HG03575 (cell line): ENCODE data around the gene CBR1.
A peak's percentile ranks its signal among the peaks of the same experiment; 100 is the strongest.
"Not testable (repeated sequence)": the region's sequence is repeated elsewhere in the genome, so short reads cannot be mapped to it uniquely, and the experiment has no call there.

Experiments
- ATAC-seq: cut with Tn5 transposase; IDR thresholded peaks from one replicate; pipeline ENCODE4 v1.9.1; 2021; ENCODE audit not compliant: unreplicated experiment, insufficient number of reproducible peaks, low FRiP score; ENCODE audit errors: extremely low read depth

The CBR1 gene

DNA sequence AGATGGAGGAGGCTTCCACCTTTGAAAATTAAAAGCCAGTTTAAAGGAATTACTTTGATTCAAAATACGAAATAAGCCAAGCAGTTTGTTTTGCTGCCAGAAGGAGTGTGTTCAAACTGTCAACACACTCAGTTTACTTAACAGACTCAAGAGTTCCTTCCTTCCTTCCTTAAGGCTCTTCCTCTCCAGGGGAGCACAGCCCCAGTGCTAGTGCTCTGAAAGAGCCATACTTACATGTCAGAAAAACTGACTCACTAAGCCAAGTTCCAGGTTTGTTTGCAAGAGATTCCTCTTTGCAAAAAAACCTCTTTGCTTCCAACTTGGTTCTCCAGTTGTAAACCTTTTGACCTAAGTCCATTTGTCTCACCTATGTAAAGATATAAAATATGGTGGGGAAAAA, 23.8 kb upstream of the CBR1 start:
- ATAC-seq, result no peak

DNA sequence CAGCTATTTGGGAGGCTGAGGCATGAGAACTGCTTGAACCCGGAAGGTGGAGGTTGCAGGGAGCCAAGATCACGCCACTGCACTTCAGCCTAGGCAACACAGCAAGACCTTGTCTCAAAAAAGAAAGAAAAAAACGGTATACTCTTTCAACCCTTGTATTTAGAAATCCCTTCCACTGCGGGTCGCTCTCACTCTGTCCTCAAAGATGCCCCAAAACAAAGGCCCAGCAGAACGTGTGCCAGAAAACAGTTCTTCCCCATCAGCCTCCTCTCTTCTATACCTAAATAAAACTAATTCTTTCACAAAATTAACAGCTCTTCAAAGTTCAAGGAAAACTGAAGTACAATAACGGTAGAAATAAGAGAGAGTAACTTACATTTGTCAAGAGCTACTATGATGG, 22.7 kb upstream of the CBR1 start:
- no peak for ATAC-seq

DNA sequence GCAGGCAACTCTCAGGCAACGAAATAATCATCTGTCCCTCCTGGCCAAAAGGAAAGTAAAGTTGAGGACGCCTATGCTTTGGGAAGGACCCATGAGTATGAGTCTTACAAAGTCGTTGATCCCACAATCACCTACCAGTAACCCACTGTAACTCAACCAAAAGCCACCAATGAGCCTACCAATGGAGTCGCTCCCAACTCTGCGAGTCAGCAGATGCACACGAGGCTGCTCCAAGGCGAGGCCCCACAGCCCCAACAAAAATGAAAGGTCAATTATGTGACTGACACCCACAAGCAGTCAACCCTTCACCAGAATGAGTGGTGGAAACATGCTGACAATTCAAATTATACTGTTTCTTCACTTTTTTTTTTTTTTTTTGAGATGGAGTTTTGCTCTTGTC, 21.5 kb upstream of the CBR1 start:
- no peak for ATAC-seq

DNA sequence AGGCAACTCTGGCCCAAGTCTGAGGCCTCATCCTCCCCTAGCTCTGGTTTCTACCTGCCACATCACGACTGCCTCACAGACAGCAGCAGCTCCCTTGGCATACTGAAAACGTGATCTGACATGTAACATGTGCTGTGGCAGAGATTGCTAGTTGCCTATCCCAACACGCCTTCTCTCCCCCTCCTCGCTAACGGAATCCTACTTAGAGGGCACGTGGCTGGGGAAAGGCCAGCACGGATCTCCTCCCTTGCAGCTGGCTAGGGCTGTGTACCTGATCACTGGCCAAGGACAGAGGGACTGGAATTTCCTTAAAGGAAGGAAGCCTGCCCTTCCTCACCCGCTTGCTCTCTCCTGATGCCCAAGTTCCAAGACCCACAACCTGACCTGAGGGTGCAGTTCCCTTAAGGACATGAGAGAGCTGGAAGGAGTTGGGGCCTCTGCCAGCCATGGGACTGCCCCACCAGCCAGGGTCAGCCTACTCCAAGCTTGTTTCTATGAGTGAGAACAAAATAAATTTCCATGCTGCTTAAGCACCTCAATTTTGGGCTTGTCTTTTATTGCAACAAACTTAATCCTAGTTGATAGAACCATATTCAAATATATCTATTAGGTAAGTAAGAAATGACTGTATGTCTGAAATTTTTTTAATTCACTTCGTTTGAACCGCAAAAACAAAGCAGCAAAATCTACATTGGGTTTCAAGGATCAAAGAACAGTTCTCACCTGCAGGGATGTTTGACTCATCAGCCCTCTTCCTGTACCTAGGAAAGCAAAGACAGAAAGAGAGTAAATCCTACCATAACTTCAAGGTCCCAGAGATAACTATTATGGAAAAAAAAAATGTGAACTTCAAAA, 16.7 kb upstream of the CBR1 start:
- ATAC-seq, result no peak

DNA sequence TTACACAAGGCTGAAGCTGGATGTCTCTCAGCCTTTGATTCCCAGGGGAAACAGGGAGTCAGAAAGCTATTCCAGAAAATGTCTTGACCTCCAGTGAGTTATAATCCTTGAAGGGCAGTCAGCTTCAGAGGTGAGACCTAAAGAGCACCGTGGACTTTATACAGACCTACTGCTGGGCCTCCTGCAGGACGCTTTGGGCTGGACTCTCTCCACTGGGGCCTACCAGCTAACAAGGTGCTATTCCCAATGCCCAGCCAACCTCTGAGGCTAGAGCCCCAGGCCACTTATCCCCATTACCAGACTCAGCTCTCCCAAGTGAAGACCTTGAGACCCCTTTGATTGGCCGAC, 16.1 kb upstream of the CBR1 start:
- ATAC-seq, result no peak

DNA sequence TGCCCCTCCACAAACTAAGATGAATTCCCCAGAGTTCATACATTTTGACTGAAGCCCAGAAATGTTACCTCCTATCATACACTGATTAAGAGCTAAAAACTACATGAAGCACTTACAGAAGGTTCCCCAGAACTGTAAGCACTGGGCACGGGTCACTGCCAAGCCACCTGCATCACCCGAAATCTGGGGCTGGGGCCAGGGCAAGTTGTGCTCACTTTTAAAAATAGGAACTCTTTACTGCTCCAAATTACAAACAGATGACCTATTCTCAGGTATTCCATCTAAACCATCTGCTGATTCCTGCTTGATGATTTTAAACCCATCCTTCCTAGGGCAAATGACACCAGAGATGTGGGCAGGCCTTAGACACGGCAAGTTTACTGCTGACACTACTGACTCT, 14.3 kb upstream of the CBR1 start:
- ATAC-seq, result no peak

DNA sequence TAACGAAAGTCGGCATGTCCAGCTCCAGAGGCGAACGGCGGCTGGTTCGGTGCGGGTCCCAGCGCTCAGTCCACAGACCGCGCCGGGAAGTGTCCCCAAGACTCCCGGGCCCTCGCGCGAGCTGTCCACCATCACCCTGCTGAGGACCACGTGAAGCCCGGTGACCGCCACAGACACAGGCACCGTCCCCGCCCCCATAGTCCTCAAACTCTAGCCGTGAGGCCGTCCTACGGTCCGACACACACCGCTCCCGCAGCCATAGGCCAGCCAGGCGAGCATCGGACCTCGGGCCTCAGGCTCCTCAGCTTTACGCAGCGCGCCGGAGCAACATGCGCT, 10.0 kb upstream of the CBR1 start:
- ATAC-seq, result peak; percentile 14

DNA sequence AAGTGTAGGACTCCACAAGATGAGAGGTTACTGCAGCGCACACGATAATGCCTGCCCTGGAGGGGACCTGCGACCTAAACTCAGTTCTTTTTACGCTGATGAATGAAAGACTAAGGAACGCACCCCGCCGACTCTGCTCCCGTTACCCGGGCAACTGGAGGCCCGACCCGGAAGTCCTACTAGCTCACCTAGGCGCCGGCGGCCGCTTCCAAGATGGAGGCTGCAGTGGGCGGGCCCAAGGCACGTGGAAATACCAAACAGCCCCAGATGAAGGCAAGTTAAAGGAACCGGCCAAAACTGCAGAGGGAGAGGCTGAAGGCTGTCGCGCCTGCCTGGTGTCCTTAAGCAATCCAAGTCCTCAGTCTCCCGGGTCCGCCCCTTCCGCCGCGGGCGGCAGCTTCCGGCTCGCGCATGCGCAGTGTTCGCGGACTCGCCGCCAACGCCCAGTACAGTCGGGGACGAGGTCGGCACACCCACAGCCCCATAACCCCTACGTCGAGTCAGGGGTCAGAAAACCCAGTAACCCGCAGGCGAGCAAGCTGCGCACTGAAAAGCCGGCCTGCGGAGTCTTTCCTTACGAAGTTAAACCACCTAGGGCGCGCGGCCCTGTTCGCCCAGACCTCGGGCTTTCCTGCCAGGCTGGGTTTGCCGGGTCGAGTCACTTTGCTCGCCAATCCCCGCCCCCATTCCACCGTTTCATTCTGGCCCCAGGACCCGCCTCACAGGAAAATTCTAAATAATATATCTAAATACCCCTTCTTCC, 9.5 kb upstream of the CBR1 start, which contains the start of gene SETD4:
TSS of gene SETD4 (minus strand) at position 368 of the 763 bp plus-strand sequence. CDS start 1,638 bp downstream, outside the sequence.
- peak; percentile 55 for ATAC-seq

DNA sequence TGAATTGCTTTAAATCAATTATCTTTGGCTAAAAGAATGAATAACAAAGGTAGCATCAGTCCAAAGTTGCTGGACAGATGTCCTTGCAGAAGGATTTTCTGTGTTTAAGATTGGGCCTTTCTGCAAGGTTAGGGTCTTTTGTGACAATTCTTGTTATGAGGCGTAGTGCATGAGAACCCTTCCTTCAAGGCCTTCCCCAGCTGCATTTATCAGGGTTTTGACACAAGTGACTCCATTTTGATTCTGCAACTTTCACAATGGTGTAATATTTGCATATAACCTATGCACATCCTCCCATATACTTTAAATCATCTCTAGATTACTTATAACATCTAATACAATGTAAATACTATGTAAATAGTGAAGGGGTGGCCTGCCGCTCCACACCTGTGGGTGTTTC, 8.4 kb upstream of the CBR1 start:
- ATAC-seq, result no peak

DNA sequence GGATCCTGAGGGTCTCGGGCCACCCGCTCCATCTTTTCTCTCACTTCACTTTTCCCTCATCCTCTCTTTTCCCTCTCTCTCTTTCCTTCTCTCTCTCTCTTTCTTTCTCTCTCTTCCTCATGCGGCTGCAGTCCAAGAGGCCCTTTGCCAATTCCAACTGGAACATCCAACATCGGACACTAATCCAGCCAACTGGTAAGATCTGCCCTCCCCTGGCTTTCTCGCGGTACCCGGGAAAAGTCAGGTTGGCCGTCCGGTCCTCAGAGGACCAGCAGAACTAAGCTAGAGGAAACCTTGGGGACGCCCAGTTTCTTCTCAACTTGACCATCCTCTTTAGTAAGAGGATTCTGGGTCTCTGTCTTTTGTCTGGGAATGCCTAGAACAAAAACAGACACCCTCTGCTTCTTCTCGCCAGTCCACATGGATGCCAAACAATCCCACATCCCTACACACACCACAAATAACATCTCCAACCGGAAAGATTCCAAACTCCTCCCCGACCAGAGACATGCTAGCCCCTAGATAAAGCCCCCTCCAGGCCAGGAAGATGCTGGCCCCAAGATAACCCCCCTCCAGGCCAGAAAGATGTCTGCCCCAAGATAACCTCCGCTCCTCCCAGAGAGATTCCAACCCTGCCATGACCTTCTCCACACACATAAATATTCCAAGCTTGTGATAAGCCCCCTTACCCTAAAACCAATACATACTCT, 6.3 kb upstream of the CBR1 start:
- ATAC-seq, result no peak

DNA sequence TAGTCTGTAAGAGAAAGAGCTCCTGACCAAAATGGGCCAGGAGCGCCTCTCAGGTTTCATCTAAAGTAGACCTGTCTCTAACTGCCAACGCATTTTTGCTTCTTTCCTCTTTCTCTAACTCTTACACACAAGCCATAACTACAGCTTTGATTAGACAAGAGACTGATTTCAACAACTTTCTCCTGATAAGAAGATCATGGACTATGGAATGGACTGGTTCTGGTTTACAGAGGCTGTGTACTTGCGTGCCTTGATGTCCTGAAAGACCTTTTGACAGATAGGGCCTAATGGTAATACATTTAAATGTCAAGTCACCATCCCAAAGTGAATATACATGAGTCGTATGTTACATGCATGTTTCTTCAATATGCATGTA, 5.8 kb upstream of the CBR1 start:
- ATAC-seq, result no peak

DNA sequence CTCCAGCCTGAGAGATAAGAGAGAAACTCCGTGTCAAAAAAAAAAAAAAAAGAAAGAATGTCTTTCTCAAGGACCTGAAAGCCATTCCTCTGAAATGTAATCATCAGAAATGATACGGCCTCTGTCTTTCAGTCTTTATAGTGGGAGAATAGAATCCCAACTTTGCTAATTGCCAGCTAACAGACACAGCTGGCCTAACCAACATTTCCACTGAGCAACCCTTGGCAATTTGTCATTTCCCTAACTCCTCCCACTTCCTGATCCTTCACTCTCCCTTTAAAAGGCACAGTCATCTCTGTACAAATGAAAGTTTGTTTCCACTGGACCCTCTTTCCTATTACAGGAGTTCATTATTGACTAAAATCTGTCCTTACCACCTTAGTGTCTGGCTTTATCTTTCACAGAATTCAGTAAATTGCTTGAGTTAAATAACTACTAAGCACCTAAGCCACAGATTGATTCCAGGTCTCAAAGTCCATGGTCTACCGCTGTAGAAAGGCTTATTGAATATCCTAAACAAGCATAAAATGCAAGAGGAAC, 4.3 kb upstream of the CBR1 start:
- ATAC-seq, result no peak

DNA sequence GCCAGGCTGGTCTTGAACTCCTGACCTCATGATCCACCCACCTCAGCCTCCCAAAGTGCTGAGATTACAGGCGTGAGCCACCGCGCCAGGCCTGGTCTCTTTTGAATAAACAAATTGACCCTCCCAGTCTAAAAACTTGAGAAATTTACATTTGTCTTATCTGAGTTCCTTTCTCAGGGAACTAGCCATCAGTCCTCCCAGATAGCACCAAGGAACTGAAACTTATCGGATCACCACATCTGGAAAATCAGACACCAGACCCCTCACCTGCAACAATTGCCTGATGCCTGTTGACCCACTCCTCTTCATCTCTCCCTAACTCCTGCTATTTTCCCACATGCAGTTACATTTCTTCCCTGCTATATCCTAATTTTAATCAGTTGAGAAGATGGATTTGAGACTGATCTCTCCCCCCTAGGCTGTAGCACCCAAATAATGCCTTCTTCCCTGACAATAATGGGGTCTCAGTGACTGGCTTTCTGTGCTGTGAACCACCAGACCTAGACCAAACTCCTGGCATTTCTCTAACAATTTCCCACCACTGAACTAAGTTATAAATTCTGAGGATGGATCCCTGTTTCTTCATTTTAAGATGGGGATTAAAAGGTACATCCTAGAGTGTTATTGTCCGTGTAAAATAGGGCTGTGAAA, 951 bp upstream of the CBR1 start:
- no peak for ATAC-seq

DNA sequence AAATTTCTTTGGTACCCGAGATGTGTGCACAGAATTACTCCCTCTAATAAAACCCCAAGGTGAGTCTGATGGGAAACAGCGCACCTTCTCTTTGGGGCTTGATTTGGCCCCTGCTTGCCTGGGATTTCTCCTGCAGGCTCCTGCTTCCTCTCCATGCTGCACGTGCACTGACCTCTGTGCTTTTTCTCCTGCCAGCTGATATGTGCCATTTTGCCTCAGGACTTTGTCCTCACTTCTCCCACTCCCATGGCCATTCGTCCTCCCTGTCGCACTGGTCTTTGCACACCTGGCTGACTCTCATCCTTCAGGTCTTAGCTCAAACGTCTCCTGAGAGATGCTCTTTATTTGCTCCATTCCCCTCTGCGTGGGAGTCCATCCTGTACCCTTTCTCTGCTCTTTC, 1.2 kb downstream of the CBR1 start:
- no peak for ATAC-seq

DNA sequence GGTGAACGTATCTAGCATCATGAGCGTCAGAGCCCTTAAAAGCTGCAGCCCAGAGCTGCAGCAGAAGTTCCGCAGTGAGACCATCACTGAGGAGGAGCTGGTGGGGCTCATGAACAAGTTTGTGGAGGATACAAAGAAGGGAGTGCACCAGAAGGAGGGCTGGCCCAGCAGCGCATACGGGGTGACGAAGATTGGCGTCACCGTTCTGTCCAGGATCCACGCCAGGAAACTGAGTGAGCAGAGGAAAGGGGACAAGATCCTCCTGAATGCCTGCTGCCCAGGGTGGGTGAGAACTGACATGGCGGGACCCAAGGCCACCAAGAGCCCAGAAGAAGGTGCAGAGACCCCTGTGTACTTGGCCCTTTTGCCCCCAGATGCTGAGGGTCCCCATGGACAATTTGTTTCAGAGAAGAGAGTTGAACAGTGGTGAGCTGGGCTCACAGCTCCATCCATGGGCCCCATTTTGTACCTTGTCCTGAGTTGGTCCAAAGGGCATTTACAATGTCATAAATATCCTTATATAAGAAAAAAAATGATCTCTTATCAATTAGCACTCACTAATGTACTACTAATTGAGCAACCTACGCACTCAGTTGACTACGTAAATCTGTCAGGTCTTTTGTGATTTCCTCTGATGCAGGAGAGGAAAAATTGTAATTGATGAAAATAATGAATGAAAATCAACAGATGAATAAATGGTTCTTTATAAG, 2.8 kb downstream of the CBR1 start:
- no peak for ATAC-seq

DNA sequence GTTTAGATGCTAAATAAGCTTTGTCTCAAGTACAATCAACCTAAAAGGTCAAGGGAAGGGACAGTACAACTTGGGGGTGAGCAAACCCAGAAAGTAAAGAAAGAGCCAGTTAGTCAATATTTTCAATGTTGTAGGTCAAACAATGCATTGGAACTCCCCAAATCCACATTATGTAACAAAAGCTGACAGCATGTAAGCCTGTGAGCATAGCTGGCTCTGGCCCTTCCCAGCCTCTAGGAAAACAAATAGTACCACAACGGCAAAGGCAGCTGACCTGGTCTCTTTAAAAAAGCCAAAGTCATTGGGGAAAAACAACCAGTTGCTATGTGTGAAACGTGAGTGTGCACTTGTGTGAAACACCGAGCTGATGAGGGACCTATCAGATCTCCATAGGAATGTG, 3.4 kb downstream of the CBR1 start:
- ATAC-seq, result no peak

DNA sequence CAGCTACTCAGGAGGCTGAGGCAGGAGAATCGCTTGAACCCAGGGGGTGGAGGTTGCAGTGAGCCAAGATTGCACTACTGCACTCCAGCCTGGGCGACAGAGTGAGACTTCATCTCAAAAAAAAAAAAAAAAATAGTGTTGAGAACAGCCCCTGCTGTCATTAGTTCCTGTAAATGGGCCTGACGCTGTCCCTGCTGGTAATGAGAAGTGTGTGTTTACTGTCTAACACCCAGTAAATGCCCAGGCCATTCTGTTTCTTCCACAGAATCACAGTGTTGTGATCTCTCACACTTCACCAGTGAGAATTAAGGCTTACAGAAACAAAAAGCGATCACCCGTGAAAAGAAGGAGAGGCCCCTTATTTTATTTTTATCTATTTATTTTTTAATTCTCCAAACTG, 4.1 kb downstream of the CBR1 start:
- ATAC-seq, result not testable (repeated sequence)

DNA sequence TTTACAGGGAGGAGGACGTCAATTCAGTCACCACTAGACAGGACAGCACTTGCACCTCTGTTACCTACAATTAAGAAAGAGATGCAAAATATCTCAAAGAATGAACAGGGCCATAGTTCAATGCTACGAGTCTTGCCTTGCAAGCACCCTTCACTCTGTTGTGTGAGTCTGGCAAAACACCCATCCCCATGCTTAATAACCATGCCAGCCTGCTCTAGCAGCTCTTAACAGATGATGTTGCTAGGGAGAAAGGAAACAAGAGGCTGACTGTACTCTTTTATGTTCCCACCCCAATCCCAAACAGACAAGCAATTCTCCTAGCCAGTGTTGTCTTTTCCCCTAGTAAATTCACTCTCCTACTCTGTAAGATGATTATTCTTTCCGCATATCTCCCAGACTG, 5.3 kb downstream of the CBR1 start:
- ATAC-seq, result no peak

DNA sequence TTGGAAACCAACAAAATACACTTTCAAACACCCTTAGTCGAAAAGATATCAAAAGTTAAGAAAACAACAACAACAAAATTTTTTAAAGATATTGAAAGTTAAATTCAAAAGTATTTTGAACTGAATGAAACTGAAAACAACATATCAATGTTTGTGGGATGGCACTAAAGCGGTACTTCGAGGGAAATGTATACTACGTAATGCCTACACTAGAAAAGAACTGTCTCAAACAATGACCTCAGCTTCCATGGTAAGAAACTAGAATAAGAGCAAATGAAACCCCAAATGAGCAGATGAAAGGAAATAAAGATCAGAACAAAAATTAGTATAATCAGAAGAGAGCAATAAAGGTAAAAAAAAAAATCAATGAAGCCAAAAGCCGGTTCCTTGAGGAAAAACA, 6.1 kb downstream of the CBR1 start:
- no peak for ATAC-seq
